Lung (tissue), 12 donors: ENCODE data around the gene HOXA5. TPM values are rescaled to one million over a fixed set of nuclear protein-coding genes. Genes with fewer than 3 reads are reported as not detected.

Experiments used
- ATAC-seq: fragments of 200-7000 bp; cut with Tn5 transposase; one replicate; pipeline ENCODE4 v1.9.1; 2020; ENCODE audit warnings: moderate number of reproducible peaks; ENCODE audit not compliant: insufficient read depth, low FRiP score
- DNase-seq, 3 donors: peaks; one replicate each; pipeline ENCODE4 v3.0.0-alpha.2; 2013 to 2017
- H3K27ac ChIP-seq, 2 donors: one replicate each; pipeline ENCODE4 v1.5.1; 2013; ENCODE audit warnings: mild to moderate bottlenecking in 2 of 2, moderate library complexity in 2 of 2, control low read depth in 1 of 2, inconsistent platforms in 1 of 2, low read depth in 1 of 2, low read length in 1 of 2
- H3K27me3 ChIP-seq, 3 donors: one replicate each; pipeline ENCODE4 v1.5.1; 2013; ENCODE audit warnings: low read length in 2 of 3; ENCODE audit not compliant: control insufficient read depth in 3 of 3, insufficient read depth in 3 of 3
- H3K36me3 ChIP-seq, 4 donors: one replicate each; pipeline ENCODE4 v1.5.1; 2013; ENCODE audit warnings: low read length in 4 of 4, mild to moderate bottlenecking in 1 of 4, moderate library complexity in 1 of 4; ENCODE audit not compliant: control insufficient read depth in 4 of 4, insufficient read depth in 4 of 4
- H3K4me1 ChIP-seq, 5 donors: one replicate each; pipeline ENCODE4 v1.5.1; 2013; ENCODE audit warnings: low read length in 5 of 5, mild to moderate bottlenecking in 2 of 5, moderate library complexity in 1 of 5; ENCODE audit not compliant: control insufficient read depth in 5 of 5, insufficient read depth in 5 of 5
- H3K4me3 ChIP-seq: one replicate; pipeline ENCODE4 v1.5.1; 2013; ENCODE audit warnings: mild to moderate bottlenecking, control low read depth, moderate library complexity
- H3K9ac ChIP-seq, 2 donors: one replicate each; pipeline ENCODE4 v1.5.1; 2013; ENCODE audit warnings: low read length in 2 of 2, control low read depth in 1 of 2; ENCODE audit not compliant: insufficient read depth in 1 of 2
- H3K9me3 ChIP-seq, 4 donors: one replicate each; pipeline ENCODE4 v1.5.1; 2013; ENCODE audit warnings: low read length in 3 of 4, mild to moderate bottlenecking in 1 of 4, moderate library complexity in 1 of 4; ENCODE audit not compliant: control insufficient read depth in 4 of 4, insufficient read depth in 3 of 4
- WGBS, 2 donors: extraction: QIAGEN DNeasy Blood & Tissue Kit; methylation state at CpG; one replicate each; pipeline ENCODE4 v1.1.7; 2013; 5-methylcytosine and 5-hydroxymethylcytosine counted together
- polyA plus RNA-seq, 2 donors: library from polyadenylated mRNA; stranded (reverse); fragments of 200-250 nt; gene quantifications; one replicate each; pipeline ENCODE4 v1.2.1, GENCODE V29; 2013
- total RNA-seq, 2 donors: library from RNA; depleted of rRNA in 1 of 2; stranded (reverse); fragments of >200 nt in 1 of 2; gene quantifications; one replicate each; pipeline ENCODE4 v1.2.1, GENCODE V29; 2014 to 2021
- TF ChIP-seq, protein P1 (sequence below): IDR thresholded peaks from 2 replicates; pipeline ENCODE4 v1.5.1; 2012; ENCODE audit warnings: mild to moderate bottlenecking; ENCODE audit errors: control extremely low read depth, extremely low read depth
- donor health status: control.
- donor health status: control.
- donor health status: Bipolar disorder and iron deficiency.
- donor health status: healthy.
- donor health status: DM: yes; HTN: yes; CAD: no.

HOXA5 gene
- total and polyA plus RNA-seq, 4 donors, result 9.2 to 61.9 (median 15.2) TPM

DNA sequence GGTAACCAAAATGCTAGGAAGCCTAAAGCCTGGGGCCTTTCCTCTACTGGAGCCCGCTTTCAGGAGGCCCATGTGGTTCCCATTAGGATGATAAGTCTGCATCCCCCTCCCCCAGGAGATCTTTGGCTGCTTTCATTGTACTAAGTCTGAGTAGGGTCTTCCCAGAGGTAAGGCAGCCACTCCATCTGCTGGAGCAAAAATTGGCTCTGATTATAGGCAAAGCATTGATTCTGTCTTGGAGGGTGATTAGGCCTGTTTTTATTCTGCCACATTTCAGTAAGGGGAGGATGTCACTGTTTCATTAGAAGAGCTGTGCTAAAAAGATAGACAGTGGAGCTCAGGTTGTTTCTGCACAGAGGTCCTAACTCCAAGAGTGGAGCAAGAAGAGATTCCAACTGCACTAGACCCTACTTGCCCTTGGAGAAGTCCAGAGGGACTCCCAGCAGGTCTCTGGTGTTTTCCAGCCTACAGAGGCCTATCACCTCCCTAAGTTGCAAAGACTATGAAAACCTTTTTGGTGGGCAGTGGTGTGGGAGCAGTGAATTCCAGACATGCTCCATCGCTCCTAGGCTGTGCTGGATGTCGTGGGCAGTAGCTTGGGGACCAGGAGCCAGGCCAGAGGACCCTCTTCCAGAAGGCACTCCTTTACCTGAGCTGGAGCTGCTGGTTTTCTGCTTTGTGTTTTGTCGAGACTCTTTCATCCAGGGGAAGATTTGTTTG, 33.9 kb downstream of the HOXA5 start:
- TF ChIP-seq, protein P1, sequence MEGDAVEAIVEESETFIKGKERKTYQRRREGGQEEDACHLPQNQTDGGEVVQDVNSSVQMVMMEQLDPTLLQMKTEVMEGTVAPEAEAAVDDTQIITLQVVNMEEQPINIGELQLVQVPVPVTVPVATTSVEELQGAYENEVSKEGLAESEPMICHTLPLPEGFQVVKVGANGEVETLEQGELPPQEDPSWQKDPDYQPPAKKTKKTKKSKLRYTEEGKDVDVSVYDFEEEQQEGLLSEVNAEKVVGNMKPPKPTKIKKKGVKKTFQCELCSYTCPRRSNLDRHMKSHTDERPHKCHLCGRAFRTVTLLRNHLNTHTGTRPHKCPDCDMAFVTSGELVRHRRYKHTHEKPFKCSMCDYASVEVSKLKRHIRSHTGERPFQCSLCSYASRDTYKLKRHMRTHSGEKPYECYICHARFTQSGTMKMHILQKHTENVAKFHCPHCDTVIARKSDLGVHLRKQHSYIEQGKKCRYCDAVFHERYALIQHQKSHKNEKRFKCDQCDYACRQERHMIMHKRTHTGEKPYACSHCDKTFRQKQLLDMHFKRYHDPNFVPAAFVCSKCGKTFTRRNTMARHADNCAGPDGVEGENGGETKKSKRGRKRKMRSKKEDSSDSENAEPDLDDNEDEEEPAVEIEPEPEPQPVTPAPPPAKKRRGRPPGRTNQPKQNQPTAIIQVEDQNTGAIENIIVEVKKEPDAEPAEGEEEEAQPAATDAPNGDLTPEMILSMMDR, result no peak
- 81 to 85% methylated on average over 4 of the region's 4 CpGs for WGBS, 2 donors
- H3K27ac ChIP-seq, result peak overlapping the region in 1 of 2 donors; percentile 91
- peak overlapping the region; percentile 43 to 96 for H3K9ac ChIP-seq
- peaks cover 0 to 32% (median 8%) of the 10 kb centered on the region in 4 donors for H3K36me3 ChIP-seq
- DNase-seq (peak in 1 of 3 donors; percentile 70), ATAC-seq (no peak)
- H3K27me3 ChIP-seq, result peaks cover 0 to 54% (median 3%) of the 10 kb centered on the region in 3 donors
- H3K4me3 ChIP-seq, result no peak overlapping the region
- H3K4me1 ChIP-seq, result peaks cover 0 to 58% (median 18%) of the 10 kb centered on the region in 5 donors
- H3K9me3 ChIP-seq, result no peaks in the 10 kb centered on the region

DNA sequence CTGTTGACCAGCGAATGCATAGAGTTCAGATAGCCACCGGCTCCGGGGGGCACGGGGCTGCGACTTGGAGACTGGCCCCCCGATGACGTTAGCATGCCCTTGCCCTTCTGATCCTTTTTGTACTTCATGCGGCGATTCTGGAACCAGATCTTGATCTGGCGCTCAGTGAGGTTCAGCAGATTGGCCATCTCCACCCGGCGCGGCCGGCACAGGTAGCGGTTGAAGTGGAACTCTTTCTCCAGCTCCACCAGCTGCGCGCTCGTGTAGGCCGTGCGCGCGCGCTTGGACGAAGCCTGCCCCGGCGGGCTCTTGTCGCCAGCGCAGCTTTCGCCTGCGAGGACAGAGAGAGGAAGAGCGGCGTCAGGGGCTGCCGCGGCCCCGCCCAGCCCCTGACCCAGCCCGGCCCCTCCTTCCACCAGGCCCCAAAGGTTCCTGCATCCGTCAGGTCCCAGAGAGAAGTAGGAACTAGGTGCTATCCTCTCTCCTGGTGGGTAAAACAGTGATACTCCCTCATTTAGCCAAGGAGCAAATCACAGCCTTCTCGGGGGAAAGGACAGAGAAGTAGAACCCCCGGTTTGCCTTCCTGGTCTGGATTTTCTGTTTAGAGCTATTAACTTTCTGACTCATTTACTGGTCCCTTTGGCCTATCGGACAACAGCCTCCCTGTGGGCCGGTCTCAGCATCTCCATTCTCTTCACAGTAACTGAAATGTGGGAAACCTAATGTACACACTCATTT, 34.9 kb downstream of the HOXA5 start:
- peaks cover 0 to 68% (median 18%) of the 10 kb centered on the region in 5 donors for H3K4me1 ChIP-seq
- peak; percentile 82 to 89 (median 85) for DNase-seq

DNA sequence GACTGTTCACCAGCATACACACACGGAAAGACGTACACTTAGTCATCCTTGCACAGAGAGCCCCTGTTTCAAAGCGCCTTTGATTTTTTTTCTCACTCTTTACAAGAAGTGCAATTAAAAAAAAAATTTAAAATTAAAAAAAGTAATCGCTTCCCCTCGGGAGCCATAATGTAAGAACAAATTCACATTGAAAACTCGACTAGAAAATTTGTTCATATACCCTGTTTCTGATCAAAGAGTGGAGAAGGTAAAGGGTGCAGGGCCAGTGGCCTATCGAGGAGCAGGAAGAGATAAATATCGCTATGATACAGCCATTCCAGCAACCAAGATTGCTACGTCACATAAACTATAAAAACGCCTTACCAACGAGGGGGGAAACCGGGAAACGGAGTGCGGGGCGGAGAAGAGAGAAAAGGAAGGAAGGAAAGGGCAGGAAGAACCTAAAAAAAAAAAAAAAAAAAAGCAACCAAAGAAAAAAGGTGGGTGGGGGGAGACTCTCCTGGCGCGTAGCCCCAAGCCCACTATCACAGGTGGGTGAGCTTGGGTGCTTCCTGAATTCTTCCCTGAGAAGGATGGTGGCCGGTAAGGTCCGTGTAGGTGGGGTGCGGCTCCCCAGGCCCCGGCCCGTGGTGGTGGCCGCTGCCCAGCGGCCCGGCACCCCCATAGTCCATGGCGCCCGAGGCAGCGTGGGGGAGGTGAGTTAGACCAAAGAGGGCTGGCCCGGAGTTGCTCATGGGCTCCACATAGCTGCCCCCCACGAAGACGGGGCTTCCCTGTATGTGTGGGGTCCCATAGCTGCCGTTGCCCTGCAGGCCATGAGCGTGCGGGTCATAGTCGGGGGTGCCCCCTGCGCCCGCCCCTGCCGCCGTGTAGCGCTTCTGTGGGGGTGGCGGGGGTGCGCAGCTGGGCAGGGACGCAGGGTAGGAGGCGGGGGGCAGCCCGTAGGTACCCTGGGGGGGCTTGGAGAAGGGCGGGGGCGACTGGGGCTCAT, 35.8 kb downstream of the HOXA5 start:
- H3K4me1 ChIP-seq, result peaks cover 0 to 71% (median 18%) of the 10 kb centered on the region in 5 donors
- no peak overlapping the region for H3K4me3 ChIP-seq
- TF ChIP-seq, protein P1, result no peak
- peaks cover 0 to 24% (median 8%) of the 10 kb centered on the region in 4 donors for H3K36me3 ChIP-seq
- peak; percentile 69 to 85 (median 80) for DNase-seq
- peaks cover 0 to 2% (median 0%) of the 10 kb centered on the region in 4 donors for H3K9me3 ChIP-seq
- peaks cover 0 to 66% (median 3%) of the 10 kb centered on the region in 3 donors for H3K27me3 ChIP-seq
- H3K27ac ChIP-seq, result peak overlapping the region in 1 of 2 donors; percentile 91
- 44 to 65% methylated on average over 46 to 47 of the region's 47 CpGs for WGBS, 2 donors
- no peak for ATAC-seq
- H3K9ac ChIP-seq, result peak overlapping the region; percentile 28 to 98

More for the DNA sequence above, 34.9 kb downstream of the HOXA5 start:
- 36 to 57% methylated on average over 41 of the region's 41 CpGs for WGBS, 2 donors
- Histone ChIP-seq H3K36me3 (peaks cover 0 to 32% (median 8%) of the 10 kb centered on the region in 4 donors), H3K27me3 (peaks cover 0 to 62% (median 3%) of the 10 kb centered on the region in 3 donors), H3K9ac (peak overlapping the region; percentile 43 to 96), H3K4me3 (no peak overlapping the region), H3K9me3 (no peaks in the 10 kb centered on the region), H3K27ac (peak overlapping the region in 1 of 2 donors; percentile 91)
- no peak for ATAC-seq
- TF ChIP-seq, protein P1, result no peak
